ENCODE data around the gene CRYGB. TPM values are rescaled to one million over a fixed set of nuclear protein-coding genes. Genes with fewer than 3 reads are reported as not detected.
A peak's percentile ranks its signal among the peaks of the same experiment; 100 is the strongest.

The CRYGB gene
- total and polyA plus RNA-seq, 2 of the 13 experiments (the other 11 are each of a cell fraction or from before 2014, with no cell fraction given), result not detected

- TF ChIP-seq, protein P1, sequence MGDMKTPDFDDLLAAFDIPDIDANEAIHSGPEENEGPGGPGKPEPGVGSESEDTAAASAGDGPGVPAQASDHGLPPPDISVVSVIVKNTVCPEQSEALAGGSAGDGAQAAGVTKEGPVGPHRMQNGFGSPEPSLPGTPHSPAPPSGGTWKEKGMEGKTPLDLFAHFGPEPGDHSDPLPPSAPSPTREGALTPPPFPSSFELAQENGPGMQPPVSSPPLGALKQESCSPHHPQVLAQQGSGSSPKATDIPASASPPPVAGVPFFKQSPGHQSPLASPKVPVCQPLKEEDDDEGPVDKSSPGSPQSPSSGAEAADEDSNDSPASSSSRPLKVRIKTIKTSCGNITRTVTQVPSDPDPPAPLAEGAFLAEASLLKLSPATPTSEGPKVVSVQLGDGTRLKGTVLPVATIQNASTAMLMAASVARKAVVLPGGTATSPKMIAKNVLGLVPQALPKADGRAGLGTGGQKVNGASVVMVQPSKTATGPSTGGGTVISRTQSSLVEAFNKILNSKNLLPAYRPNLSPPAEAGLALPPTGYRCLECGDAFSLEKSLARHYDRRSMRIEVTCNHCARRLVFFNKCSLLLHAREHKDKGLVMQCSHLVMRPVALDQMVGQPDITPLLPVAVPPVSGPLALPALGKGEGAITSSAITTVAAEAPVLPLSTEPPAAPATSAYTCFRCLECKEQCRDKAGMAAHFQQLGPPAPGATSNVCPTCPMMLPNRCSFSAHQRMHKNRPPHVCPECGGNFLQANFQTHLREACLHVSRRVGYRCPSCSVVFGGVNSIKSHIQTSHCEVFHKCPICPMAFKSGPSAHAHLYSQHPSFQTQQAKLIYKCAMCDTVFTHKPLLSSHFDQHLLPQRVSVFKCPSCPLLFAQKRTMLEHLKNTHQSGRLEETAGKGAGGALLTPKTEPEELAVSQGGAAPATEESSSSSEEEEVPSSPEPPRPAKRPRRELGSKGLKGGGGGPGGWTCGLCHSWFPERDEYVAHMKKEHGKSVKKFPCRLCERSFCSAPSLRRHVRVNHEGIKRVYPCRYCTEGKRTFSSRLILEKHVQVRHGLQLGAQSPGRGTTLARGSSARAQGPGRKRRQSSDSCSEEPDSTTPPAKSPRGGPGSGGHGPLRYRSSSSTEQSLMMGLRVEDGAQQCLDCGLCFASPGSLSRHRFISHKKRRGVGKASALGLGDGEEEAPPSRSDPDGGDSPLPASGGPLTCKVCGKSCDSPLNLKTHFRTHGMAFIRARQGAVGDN (CRISPR knock-in tag; IDR thresholded peaks at IDR 0.05), result no peak
- TF ChIP-seq KDM3A (CRISPR knock-in tag; IDR thresholded peaks at IDR 0.05; ENCODE audit: low read depth), result 0 out of 2 replicates have a peak, but pooled peaks have one; percentile 22
- TF ChIP-seq, protein P2, sequence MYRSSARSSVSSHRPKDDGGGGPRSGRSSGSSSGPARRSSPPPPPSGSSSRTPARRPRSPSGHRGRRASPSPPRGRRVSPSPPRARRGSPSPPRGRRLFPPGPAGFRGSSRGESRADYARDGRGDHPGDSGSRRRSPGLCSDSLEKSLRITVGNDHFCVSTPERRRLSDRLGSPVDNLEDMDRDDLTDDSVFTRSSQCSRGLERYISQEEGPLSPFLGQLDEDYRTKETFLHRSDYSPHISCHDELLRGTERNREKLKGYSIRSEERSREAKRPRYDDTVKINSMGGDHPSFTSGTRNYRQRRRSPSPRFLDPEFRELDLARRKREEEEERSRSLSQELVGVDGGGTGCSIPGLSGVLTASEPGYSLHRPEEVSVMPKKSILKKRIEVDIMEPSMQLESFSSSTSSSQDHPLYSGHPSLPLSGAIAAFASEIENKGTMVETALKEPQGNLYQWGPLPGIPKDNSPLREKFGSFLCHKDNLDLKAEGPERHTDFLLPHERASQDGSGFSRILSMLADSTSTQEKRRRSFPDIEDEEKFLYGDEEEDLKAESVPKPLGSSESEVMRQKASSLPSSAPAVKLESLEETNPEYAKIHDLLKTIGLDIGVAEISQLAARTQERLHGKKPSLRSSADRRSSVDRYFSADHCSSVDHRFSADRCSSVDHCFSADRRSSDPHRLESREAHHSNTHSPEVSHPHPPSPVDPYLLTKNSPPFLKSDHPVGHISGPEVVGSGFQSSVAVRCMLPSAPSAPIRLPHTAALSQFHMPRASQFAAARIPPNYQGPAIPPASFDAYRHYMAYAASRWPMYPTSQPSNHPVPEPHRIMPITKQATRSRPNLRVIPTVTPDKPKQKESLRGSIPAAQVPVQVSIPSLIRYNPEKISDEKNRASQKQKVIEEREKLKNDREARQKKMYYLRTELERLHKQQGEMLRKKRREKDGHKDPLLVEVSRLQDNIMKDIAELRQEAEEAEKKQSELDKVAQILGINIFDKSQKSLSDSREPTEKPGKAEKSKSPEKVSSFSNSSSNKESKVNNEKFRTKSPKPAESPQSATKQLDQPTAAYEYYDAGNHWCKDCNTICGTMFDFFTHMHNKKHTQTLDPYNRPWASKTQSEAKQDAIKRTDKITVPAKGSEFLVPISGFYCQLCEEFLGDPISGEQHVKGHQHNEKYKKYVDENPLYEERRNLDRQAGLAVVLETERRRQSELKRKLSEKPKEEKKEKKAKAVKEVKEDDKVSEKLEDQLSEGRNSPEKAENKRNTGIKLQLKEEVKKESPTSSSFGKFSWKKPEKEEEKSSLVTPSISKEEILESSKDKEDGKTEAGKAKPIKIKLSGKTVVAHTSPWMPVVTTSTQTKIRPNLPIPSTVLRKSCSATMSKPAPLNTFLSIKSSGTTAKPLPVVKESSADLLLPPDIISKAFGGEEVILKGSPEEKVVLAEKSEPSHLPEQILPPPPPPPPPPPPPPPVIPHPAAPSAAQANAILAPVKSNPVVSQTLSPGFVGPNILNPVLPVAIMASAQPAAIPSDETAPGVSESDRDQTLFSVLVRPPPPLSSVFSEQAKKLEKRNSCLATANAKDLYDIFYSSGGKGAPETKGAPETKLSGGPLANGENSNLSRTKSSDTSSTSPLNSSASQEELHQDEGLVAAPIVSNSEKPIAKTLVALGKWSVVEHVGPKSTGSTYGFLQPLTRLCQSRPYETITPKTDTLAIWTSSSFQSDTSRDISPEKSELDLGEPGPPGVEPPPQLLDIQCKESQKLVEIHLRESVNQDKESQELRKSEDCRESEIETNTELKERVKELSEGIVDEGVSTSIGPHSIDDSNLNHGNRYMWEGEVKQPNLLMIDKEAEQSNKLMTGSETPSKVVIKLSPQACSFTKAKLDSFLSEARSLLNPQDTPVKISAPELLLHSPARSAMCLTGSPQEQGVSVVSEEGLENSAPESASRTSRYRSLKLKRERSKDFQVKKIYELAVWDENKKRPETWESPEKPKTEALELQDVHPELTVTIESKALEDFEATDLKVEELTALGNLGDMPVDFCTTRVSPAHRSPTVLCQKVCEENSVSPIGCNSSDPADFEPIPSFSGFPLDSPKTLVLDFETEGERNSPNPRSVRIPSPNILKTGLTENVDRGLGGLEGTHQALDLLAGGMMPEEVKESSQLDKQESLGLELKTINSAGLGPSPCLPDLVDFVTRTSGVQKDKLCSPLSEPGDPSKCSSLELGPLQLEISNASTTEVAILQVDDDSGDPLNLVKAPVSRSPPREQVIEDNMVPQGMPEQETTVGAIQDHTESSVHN (CRISPR knock-in tag; IDR thresholded peaks at IDR 0.05), result no peak
- TF ChIP-seq ZNF446 (CRISPR knock-in tag; IDR thresholded peaks at IDR 0.05), result no peak
- TF ChIP-seq ZNF383 (CRISPR knock-in tag; IDR thresholded peaks at IDR 0.05; ENCODE audit: borderline replicate concordance), result no peak
- no peak for TF ChIP-seq ZNF737 (CRISPR knock-in tag; IDR thresholded peaks at IDR 0.05; ENCODE audit: borderline replicate concordance)
- TF ChIP-seq, protein P3, sequence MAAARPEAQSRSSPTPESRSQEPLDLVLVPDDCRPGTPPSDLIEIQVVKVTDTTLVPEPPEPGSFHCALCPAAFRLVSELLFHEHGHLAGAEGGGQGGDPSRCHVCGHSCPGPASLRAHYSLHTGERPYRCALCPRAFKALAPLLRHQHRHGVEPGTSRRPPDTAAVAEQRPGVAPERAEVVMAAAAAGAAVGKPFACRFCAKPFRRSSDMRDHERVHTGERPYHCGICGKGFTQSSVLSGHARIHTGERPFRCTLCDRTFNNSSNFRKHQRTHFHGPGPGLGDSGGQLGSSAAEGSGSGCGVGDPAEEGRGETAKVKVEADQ (CRISPR knock-in tag; IDR thresholded peaks at IDR 0.05; ENCODE audit: borderline replicate concordance), result no peak
- peak; percentile 96 for TF ChIP-seq ZMYM2 (CRISPR knock-in tag; IDR thresholded peaks at IDR 0.05)
Measured at GRCh38 chr2:208142925-208143799, 2.8 kb downstream of the CRYGB start (continued).

Measured in HepG2 (cell line).